Right kidney (tissue), 1 donor: ENCODE measurements around the gene GNGT2.
"Not testable (repeated sequence)": the region's sequence is repeated elsewhere in the genome, so short reads cannot be mapped to it uniquely, and the experiment has no call there.

Experiments
- DNase-seq: peaks from one replicate; pipeline ENCODE4 v3.0.0-alpha.2; 2016

Gene GNGT2

DNA sequence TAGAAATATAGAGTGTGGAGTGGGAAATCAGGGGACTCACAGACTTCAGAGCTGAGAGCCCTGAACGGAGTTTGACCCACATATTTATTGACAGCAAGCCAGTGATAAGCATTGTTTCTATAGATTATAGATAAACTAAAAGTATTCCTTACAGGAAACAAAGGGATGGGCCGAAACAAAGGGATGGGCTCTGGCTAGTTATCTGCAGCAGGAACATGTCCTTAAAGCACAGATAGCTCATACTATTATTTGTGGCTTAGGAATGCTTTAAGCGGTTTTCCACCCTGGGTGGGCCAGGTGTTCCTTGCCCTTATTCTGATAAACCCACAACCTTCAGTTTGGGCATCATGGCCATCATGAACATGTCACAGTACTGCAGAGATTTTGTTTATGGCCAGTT lies 39.7 kb downstream of the GNGT2 start:
- not testable (repeated sequence) for DNase-seq

DNA sequence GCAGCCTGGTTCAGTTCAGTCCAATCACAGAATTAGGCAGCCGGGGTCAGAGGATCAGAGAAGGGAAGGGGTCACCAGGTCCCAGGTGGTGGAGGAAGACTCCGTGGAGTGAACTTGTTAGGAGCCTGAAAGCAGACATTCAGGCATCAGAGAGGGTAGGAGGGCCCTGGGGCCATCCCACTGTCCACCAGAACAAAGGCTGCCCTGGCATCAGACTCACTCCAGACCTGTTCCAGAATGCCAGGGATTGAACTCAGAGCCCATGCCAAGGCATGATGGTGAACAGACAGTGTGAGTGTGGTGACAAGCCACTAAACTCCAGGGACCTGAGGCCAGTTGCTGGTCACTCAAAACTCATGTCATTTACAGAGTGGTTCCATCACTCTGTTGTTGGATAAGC lies 40.2 kb downstream of the GNGT2 start:
- DNase-seq: no peak

DNA sequence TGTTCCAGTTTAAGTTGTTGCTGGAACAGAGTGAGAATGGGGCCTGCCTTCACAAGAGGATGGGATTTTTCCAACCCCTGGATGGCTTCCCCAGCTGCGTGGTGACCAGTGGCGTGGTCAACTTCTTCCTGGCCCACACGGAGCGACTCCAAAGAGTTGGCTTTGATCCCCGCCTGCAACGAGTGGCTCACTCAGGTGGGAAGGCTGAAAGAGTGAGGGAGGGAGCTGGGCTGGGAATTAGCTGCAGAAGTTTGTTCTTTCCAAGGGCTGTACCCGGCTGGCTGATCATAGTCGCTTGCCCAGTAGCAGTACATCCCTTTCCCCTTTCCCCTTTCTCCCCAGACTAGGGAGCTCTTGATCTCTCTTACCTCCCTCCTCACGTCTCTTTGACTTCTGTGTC lies 41.7 kb downstream of the GNGT2 start:
- DNase-seq: no peak

DNA sequence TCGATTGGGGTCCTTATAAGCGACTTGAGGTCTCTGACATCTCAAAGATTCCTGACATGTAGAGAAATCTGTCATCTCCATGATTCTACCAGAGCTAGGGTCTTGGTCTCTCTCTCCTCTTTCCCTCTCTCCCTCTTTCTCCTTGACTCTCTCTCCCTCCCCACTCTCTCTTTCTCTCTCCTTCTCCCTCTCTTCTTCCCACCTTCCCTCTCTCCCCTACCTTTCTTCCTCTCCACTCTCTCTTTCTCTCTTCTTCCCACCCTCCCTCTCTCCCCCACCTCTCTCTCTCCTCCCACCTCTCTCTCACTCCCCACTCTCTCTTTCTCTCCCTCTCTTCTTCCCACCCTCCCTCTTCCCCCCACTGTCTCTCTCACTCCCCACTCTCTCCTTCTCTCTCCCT lies 45.2 kb downstream of the GNGT2 start:
- DNase-seq: no peak

DNA sequence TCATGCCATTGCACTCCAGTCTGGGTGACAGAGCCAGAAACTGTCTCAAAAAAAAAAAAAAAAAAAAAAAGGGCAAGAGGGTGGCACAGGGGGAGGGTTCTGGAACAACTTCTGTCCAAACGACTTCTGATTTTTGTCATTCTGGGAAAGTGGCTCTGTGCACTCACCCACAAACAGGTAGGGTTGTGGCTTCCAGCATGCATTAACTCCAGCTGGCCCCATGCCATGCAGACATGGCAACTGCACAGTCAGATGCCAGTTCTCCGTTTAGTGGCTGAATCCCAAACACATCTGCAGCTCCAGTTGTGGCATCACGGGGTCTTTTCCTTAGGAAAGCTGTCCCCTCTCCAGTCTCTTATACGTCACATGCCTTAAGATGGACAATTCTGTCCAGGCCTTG lies 47.5 kb downstream of the GNGT2 start:
- no peak for DNase-seq

DNA sequence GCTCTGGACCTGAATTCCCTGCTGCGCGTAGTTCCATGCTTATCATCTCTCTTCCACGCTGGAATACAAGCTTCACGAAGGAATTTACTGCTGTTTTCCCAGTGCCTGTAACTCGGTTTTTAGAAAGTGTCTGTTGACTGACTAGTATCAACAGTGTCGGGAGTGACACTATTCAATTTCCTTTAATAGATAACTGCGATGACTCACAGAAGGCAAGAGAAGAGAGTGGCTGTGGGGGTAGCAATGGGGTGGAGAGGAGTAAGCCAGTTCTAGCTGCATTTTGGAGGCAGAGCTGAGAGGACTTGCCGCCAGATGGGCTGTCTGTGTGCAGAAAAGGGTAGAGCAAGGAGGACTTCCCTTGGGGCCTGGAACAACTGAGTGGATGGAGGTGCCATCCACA lies 52.6 kb downstream of the GNGT2 start:
- DNase-seq: no peak

DNA sequence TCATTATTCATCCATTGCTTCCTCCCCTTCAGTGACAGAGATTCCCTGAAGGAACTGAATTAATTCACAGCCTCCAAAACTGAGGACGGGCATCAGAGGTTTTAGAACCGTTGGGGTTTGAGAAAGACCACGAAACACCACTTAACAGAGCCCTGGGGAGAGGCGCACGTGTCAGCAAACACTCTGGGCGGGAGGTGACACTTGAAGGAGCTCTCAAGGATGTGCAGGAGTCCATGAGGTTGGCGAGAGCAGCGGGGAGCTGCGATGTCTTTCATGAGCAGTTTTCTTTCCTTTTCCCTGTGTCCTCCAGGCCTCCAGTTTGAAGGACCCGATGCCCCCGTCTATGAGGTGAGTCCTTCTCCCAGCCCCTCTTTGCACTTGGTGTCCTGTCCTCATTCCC lies 54.1 kb downstream of the GNGT2 start:
- no peak for DNase-seq
